ENCODE data around the gene DCD. TPM values are rescaled to one million over a fixed set of nuclear protein-coding genes. Genes with fewer than 3 reads are reported as not detected.
A peak's percentile ranks its signal among the peaks of the same experiment; 100 is the strongest.

Gene DCD
- total RNA-seq, 1 experiment from 2014 or later: not detected

DNA sequence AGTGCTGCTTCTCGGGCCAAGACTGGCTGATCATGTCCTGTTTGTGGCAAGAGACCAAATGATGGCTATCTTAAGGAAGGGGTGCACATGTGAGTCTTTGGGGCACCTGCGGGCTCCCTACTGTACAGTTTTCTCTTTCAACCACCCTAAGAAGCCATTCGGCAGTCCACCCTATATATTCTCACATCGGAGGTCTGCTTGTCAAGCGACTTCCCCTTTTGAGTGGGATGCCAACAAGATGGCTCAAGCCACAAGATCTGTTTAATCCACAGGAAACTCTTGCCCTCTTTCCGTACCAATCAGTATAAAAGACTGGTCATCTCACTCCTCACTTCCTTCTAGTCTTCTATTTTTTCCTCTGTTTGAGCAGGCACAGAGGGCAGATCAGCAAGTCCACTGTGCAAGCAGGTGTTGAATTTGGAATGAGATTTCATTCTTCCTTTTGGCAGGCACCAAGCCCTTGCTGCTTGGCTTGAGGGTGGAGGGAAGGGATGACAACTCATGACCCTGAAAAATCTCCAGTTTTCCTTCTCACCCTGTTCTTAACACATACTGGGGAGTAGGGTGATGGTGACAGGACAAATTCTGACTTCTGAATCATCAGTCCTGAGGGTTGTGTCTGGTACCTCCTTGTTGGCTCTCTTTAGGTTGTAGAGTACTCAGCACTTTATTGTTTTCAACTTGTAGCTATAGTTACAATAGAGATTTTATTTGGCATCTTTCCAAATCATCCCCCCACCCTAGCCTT lies 31.1 kb downstream of the DCD start:
- H3K27me3 ChIP-seq (ENCODE audit: insufficient read depth, low read length): peaks cover 16% of the 10 kb centered on the region; the same call in 1 of the 2 replicates
- no peak overlapping the region for H3K18ac ChIP-seq (ENCODE audit: insufficient read length, low read depth, low read length)
- H4K5ac ChIP-seq (ENCODE audit: insufficient read length, low read depth, low read length): no peak overlapping the region
- no peaks in the 10 kb centered on the region for H3K36me3 Mint-ChIP-seq (ENCODE audit: insufficient read depth in 1 of 3, low read depth in 3 of 3)
- H3K4me2 ChIP-seq (ENCODE audit: insufficient read depth, insufficient read length, low read length): no peak overlapping the region
- no peak overlapping the region for H2BK5ac ChIP-seq (ENCODE audit: insufficient read length, low read length)
- H3K9me3 ChIP-seq (ENCODE audit: control insufficient read depth, low read depth, low read length): no peaks in the 10 kb centered on the region
- H3K56ac ChIP-seq (ENCODE audit: insufficient read length, low read depth, low read length): no peak overlapping the region
- no peaks in the 10 kb centered on the region for H3K4me1 ChIP-seq (ENCODE audit: insufficient read depth, low read length)
- H4K91ac ChIP-seq (ENCODE audit: insufficient read length, low read depth, low read length): no peak overlapping the region
- peaks cover 93% of the 10 kb centered on the region for H3K27me3 Mint-ChIP-seq (ENCODE audit: low read depth)
- no peak overlapping the region for H3K4ac ChIP-seq (ENCODE audit: low read depth, low read length)
- H3K9ac ChIP-seq (ENCODE audit: extremely low read depth, insufficient read length, low read length): no peak overlapping the region
- no peak overlapping the region for H3K14ac ChIP-seq (ENCODE audit: insufficient read depth, low read length)
- no peak overlapping the region for H2BK15ac ChIP-seq (ENCODE audit: low read depth, low read length)
- H4K20me1 ChIP-seq (ENCODE audit: control insufficient read depth, insufficient read depth, insufficient read length): no peaks in the 10 kb centered on the region
- H3K79me1 ChIP-seq (ENCODE audit: insufficient read depth, low read depth, low read length, poor library complexity, severe bottlenecking): no peaks in the 10 kb centered on the region
- H3K79me2 ChIP-seq (ENCODE audit: insufficient read depth, low read length): no peaks in the 10 kb centered on the region
- H2AFZ ChIP-seq (ENCODE audit: low read length): no peak overlapping the region
- H2BK12ac ChIP-seq (ENCODE audit: insufficient read length, low read depth, low read length): no peak overlapping the region
- H3K4me3 Mint-ChIP-seq: no peak overlapping the region
- H3K27ac Mint-ChIP-seq: no peak overlapping the region
- no peaks in the 10 kb centered on the region for H3K4me1 Mint-ChIP-seq
- H3K9me3 Mint-ChIP-seq: no peaks in the 10 kb centered on the region
- H2BK120ac ChIP-seq (ENCODE audit: low read depth, low read length, poor library complexity, severe bottlenecking): no peak overlapping the region
- TF ChIP-seq, protein P1, sequence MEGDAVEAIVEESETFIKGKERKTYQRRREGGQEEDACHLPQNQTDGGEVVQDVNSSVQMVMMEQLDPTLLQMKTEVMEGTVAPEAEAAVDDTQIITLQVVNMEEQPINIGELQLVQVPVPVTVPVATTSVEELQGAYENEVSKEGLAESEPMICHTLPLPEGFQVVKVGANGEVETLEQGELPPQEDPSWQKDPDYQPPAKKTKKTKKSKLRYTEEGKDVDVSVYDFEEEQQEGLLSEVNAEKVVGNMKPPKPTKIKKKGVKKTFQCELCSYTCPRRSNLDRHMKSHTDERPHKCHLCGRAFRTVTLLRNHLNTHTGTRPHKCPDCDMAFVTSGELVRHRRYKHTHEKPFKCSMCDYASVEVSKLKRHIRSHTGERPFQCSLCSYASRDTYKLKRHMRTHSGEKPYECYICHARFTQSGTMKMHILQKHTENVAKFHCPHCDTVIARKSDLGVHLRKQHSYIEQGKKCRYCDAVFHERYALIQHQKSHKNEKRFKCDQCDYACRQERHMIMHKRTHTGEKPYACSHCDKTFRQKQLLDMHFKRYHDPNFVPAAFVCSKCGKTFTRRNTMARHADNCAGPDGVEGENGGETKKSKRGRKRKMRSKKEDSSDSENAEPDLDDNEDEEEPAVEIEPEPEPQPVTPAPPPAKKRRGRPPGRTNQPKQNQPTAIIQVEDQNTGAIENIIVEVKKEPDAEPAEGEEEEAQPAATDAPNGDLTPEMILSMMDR (conservative IDR thresholded peaks at IDR 0.05): no peak
- H2AK5ac ChIP-seq (ENCODE audit: insufficient read length, low read length): no peak overlapping the region
- H2BK20ac ChIP-seq (ENCODE audit: low read depth, low read length, poor library complexity, severe bottlenecking): no peak overlapping the region
- no peak overlapping the region for H3K23ac ChIP-seq (ENCODE audit: insufficient read length, low read depth, low read length)
- H3K27ac ChIP-seq (ENCODE audit: insufficient read length, low read depth, low read length): no peak overlapping the region
- H3K23me2 ChIP-seq (ENCODE audit: insufficient read length, low read depth, low read length, poor library complexity, severe bottlenecking): no peaks in the 10 kb centered on the region
- peak; percentile 5 for DNase-seq
- no peak overlapping the region for H3T11ph ChIP-seq (ENCODE audit: low read length)
- no peak overlapping the region for H4K8ac ChIP-seq (replicated peaks; ENCODE audit: insufficient read length, low read depth, low read length)
- no CpG with 5 or more reads among the region's 6 CpGs for WGBS (ENCODE audit: extremely low coverage, insufficient read length, low lambda C conversion rate)
